HG03097 (cell line): ENCODE data around the gene AHSG.
"Not testable (repeated sequence)": the region's sequence is repeated elsewhere in the genome, so short reads cannot be mapped to it uniquely, and the experiment has no call there.

Experiments
- ATAC-seq: cut with Tn5 transposase; IDR thresholded peaks from one replicate; pipeline ENCODE4 v1.9.1; 2021; ENCODE audit not compliant: unreplicated experiment, low FRiP score

Gene AHSG

DNA sequence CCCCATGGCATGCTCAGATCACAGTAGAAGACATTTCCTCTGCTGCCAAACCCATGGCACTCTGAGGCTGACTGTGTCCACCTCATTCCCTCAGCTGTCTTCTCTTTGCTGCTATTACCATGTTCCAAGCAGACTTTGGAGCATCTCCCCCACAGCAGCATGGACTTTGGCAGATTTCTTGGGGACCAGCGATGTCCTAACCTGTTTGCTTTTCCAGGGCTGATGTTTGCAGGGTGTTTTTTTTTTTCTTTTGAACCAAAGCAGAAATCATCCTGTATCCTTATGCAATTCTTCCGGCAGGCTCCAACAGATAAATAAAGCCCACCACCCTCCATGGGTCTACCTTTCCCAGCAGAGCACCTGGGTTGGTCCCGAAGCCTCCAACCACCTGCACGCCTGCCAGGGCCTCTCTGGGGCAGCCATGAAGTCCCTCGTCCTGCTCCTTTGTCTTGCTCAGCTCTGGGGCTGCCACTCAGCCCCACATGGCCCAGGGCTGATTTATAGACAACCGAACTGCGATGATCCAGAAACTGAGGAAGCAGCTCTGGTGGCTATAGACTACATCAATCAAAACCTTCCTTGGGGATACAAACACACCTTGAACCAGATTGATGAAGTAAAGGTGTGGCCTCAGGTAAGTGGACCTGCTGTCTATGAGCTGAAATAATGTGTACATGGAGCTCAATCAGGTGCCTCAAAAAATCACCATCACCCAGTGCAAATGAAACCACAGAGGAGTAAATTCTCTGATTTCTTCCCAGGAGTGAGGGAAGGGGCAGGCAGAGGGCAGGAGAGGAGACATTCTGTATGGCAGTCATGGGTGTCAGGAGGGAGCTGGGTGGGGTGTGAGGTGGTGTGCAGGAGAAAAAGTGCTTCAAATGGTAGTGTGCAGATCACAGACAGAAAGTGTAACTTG lies at the start of gene AHSG:
AHSG (plus strand) TSS at position 340 of the 916 bp plus-strand sequence; CDS start at position 422, 82 bp downstream.
- no peak for ATAC-seq

- no peak for ATAC-seq
These were observed 48.3 kb upstream of the AHSG start for GRCh38 chr3:186564586-186564985.

DNA sequence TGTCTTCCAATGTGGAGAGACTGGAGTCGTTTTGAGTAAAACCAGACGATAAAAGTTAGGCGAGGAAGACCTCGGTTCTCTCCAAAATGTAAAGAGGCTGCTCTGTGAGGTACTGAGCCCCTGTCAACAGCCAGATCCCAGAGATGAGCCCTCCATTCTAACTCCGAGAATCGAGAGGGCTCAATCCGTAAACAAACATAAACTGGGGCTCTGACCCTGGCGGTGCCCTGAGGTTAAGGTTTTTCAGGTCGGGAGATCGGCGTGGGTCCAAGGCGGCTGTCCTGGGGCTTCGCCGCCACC lies 46.1 kb upstream of the AHSG start:
- peak; percentile 0 for ATAC-seq

- peak; percentile 43 for ATAC-seq
These were observed 45.6 kb upstream of the AHSG start, which contains the start of gene TBCCD1 for GRCh38 chr3:186567072-186567921. TSS of gene TBCCD1 (minus strand) at chr3:186567339. CDS start at chr3:186564329, 3,010 bp downstream.

GRCh38 chr3:186569361-186569760 lies 43.5 kb upstream of the AHSG start:
- ATAC-seq = not testable (repeated sequence)

DNA sequence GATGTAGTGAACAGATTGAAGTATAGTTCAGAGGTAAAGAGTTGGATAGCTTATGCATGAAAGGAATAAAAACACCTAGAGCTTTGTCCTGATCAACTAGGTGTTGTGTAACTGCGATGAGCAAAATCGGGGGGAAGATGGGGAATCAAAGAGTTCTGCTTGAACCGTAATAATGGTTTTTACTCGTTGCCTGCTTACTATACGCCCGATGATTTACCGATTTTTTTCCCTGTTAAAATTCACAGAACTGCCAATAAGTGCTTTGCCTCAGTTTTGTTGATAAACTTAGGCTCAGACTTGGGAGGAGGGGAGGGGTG lies 43.1 kb upstream of the AHSG start:
- ATAC-seq = no peak

GRCh38 chr3:186570096-186570940 lies 42.5 kb upstream of the AHSG start, which contains the start of gene DNAJB11:
TSS of gene DNAJB11 (plus strand) at chr3:186570720. CDS start at chr3:186570898, 178 bp downstream.
- peak; percentile 82 for ATAC-seq

GRCh38 chr3:186570941-186571643 lies 41.8 kb upstream of the AHSG start:
- no peak for ATAC-seq

DNA sequence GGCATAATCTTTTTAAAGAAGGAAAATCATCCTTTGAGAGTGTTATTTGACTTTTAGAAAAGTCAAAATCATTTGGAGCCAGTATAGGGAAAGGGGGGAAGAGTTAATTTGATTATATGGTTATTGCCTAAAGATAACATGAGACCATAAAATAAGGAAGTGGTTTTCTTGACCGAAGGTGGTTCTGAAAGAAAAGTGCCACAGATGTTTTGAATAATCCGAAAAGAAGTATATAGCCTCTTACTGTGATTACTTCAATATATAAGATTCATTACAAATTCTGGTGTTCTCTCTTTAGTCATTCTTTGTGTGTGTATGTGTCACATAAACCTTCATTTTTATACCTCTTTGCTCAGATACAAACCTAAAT lies 41.2 kb upstream of the AHSG start:
- ATAC-seq = no peak

DNA sequence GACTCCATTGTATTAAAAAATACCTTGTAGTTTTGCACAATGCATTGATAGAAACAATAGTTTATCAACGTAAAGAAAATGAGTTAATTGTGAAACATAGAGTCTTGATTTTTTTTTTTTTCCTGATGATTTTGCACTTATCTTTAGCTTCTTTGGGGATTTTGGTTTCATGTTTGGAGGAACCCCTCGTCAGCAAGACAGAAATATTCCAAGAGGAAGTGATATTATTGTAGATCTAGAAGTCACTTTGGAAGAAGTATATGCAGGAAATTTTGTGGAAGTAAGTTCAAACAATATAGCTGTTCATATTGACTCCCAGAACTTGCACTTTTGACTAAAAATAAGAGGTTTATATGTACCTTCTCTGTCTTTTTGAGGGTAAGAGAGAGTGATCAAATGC lies 35.3 kb upstream of the AHSG start:
- ATAC-seq = no peak

DNA sequence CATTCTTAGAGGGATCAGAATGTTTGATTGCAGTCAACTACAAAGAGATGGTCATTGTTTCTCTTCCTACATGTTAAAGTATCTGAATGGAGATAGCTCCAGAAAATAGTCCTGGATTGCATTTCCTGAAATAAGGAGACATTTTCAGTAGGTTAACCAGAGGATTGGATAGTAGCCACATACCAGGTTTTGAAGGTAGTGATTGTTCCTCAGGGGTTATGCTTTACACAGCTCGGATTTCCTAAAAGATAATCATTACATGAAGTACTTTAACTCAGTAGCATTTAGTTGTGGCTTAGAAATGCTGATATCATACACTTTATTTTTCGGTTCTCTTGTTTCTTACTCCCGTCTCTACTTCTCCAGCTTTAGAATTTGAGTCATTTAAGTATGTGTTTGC lies 32.1 kb upstream of the AHSG start:
- ATAC-seq = no peak

DNA sequence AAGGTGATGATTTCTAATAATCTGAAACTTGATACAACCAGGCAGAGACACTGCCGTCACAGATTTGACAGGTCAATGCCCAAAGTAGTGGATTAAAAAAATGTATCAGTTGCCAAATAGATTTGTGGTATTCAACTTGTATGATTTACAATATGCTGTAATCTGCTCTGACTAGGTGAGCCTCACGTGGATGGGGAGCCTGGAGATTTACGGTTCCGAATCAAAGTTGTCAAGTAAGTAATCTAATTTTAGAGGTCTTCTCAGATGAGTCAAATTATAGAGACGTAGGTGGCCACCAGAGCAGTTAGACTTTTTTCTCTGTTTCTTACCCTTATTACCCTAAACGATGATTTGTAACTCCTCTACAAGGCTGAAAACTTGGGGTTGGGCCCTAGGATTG lies 30.3 kb upstream of the AHSG start:
- ATAC-seq = no peak

- ATAC-seq = no peak
These were observed 29.0 kb upstream of the AHSG start for GRCh38 chr3:186583831-186584230.

DNA sequence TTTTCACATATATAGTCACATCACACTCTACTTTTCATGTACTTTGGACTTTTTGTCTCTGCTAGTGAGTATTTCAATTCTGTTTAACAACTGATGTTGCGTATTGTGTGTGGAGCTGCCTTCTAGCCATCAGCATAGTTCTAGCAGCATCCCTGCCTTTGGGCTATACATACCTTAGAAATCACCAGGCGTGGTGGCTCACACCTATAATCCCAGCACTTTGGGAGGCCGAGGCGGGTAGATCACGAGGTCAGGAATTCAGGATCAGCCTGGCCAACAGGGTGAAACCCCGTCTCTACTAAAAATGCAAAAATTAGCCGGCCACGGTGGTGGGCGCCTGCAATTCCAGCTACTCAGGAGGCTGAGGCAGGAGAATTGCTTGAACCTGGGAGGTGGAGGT lies 26.6 kb upstream of the AHSG start:
- not testable (repeated sequence) for ATAC-seq

GRCh38 chr3:186587183-186587582 lies 25.7 kb upstream of the AHSG start:
- ATAC-seq = no peak

- no peak for ATAC-seq
These were observed 24.2 kb upstream of the AHSG start for GRCh38 chr3:186588632-186589031.

GRCh38 chr3:186589121-186589520 lies 23.7 kb upstream of the AHSG start:
- ATAC-seq = no peak

DNA sequence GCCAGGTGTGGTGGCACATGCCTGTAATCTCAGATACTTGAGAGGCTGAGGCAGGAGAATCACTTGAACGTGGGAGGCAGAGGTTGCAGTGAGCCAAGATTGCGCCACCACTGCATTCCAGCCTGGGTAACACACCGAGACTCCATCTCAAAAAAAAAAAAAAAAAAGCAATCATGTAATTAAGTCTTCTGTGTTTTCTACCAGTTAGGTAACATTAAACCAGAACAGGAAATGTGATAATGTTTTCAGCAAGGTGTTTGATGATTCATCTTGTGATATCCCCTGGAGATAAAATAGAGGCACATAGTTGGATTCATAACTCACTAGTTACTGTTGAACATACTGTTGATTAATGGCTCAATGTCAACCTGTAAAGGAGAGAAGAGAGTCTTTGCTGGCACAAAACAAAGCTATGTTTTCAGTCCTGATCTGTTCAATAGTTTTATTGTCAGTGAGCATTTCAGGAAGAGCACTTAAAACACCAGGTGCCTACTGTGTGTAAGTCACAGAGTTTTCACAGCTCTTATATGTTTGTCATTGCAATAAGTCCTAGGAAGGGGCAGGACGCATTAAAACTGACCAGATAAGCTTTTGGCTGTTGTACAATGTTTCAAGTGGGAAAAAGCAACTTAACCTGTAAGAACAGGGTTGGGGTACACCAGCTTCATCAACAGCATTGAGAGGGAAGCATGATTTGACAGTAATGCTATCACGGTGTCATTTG lies 22.8 kb upstream of the AHSG start:
- ATAC-seq = no peak

DNA sequence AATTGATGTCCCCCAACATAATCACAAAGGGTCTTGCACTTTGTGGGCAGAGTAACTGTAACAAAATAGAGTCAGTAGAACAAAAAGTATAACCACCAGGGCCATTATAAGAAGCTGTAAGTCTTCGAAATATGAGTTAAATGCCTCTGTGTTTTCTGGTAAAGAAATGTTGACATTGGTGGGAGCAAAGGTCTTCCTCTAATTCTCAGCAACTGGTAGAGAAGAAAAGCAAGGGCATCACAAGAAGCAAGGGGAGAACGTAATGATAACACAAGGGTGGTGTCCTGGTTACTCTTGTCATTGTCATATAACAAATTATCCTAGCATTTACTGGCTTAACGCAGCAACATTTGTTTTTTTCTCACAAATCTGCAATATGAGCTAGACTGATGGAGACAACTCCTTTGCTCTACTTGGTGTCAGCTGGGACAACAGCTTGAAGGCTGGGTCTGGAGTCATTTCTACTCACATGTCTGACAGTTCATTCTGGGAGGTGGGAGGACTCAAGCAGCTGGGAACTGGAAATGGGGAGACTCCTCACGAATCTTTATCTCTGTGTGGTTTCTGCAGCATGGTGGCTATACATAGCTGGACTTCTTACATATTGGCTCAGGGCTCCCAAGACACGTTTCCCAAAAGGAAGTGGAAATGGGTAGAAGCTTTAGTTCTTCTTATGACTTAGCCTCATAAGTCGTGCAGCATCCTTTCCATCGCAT lies 22.1 kb upstream of the AHSG start:
- no peak for ATAC-seq
